Activated gamma-delta T cell treated with anti-CD3 and anti-CD28 coated beads, Interleukin-2, amount 50 U/mL, for 16 hours (primary cell): ENCODE results near the gene POLR3K.

Source experiments
- DNase-seq: peaks from one replicate; pipeline ENCODE4 v3.0.0-alpha.2; 2020; ENCODE audit warnings: low read depth

POLR3K gene

GRCh38 chr16:78444-79150 lies 25.2 kb upstream of the POLR3K start:
- no peak for DNase-seq

DNA sequence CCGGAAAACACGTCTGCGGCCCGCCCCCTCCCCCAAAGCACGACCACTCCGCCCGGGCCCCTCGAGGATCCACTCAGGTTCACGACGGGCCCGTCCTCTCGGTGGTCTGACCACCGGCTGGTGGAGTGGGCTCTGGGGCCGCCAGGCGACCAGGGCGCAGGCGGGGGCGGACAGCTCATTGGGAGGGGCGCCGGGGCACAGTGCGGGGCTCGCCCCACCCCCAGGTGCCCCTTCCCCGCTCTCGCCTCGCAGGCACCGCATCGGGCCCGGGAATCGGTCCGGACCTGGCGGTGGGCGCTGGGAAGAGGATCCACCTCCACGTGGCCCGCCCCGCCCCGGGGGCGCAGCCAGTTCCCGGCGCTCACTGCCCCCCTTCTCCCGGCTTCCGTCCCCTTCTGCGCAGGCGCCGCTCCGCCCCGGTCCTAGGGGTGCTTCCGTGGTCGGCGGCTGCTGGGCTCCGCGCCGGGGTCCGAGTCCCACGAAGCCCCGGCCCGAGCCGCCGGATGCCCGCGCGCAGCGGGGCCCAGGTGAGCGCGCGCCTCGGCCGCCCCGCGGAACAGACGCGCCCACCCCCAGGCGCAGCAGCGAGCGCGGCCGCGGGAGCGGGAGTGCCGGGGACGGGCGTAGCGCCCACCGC lies 24.5 kb upstream of the POLR3K start, which contains the start of gene MPG:
Gene MPG (plus strand): TSS at position 419 of the 637 bp plus-strand sequence. CDS start 85 bp downstream, at position 504.
- peak; percentile 69 for DNase-seq

GRCh38 chr16:77273-77806 lies 23.9 kb upstream of the POLR3K start:
- DNase-seq: no peak

- no peak for DNase-seq
Measured at GRCh38 chr16:76535-77272, 23.3 kb upstream of the POLR3K start.

DNA sequence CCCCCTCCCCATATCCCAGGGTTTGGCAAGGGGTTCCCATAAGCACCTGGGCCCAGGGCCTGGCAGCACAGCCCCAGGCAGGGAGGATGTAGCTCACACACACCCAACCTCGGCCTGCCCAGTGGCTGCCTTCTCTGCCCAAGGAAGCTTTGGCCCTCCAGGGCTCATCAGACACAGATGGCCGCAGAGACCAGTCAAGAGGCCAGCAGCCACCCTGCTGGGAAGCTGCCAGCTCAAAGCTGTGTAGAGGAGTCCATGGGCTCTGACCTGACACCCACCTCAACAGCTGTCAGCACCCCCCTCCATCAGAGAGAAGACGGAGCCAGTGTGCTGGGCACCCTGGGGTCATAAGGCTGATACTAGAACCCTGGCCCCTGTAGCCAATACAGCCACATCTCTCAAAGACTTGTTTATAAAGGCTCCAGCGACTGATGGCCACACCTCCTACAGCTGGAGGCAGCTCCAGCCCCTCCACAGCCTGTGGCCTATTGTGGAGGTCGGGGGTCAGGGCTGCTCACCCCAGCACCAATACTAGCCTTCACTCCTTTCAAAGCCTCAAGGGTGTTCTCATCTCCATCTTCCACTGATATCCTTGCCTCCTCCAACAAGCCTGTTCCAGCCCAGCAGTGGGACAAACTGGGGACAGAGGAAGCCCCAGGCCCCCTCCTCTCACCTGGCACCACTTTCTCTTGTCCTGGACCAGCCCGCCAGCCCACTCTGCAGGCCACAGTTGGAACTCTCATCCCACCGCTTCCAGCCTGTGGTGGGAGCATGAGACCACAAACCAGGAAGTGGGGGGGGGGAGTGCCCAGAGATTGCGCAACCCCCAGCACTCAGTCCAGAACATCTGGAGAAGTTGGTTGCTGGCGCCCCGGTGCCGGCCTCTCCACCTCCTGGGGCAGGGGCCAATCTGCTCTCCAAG lies 22.4 kb upstream of the POLR3K start:
- no peak for DNase-seq

DNA sequence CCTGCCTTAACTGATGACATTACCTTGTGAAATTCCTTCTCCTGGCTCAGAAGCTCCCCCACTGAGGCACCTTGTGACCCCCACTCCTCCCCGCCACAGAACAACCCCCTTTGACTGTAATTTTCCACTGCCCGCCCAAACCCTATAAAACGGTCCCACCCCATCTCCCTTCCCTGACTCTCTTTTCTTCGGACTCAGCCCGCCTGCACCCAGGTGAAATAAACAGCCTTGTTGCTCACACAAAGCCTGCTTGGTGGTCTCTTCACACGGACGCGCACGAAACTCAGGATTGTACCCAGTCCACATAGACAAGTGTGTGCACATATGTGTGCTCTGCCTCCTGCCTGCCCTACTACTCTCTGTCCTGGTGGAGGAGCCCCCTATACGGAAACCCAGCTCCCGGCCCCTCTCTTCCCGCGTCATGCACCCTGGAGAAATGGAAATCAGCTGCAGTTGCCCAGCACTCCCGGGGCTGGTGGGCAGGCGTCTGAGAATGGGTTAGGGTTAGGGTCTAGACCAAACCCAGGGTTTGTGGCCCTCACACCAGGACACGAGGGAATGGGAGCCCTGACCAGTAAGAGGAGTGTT lies 21.4 kb upstream of the POLR3K start:
- no peak for DNase-seq

GRCh38 chr16:74051-74746 lies 20.8 kb upstream of the POLR3K start:
- DNase-seq: no peak

DNA sequence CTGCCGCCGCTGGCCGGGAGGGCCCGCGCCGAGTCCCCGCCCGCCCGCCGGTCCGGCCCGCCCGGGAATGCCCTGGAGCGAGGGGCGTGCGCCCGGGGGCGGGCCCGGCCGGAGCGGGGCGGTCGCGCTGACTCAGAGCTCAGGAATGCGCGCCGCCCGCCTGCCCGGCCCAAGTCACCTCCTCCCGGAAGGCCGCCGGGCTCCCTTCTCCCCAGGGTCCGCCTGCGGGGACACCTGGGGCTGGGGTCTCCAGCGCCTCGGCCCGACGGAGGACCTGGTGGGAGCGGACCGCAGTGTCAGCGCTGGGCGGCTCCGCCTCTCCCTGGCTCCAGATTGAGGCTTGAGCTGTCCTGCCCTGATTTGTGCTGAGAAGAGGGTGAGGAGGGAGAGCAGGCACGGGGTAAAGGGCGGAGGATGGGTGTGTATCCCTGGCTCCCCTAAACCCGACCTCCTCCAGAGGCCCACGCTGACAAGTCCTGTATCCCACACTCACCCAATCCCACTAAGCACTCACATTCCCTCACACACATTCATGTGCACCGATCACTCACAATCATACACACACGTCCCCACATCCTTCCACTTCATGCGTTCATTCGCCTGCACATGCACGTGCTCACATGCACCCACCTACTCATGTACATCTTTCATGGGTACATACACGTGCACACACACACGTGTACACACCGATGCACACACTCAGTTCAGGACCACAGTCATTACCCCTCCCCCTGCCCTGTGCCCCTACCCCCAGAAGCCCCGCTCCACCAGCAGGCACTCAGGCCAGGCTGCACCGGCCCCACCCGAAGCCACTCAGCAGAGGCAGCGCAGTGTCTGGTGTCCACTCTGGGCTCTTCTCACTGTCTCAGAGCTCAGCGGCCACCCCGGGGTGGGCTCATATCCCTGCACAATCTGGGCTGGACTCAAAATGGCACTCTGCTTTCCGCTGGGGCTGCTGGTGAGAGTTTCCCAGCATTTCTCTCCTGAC lies 19.4 kb upstream of the POLR3K start, which contains the start of gene RHBDF1:
Gene RHBDF1 (minus strand): TSS at position 71 of the 988 bp plus-strand sequence. CDS start 7,616 bp downstream, outside the sequence.
- DNase-seq: no peak

DNA sequence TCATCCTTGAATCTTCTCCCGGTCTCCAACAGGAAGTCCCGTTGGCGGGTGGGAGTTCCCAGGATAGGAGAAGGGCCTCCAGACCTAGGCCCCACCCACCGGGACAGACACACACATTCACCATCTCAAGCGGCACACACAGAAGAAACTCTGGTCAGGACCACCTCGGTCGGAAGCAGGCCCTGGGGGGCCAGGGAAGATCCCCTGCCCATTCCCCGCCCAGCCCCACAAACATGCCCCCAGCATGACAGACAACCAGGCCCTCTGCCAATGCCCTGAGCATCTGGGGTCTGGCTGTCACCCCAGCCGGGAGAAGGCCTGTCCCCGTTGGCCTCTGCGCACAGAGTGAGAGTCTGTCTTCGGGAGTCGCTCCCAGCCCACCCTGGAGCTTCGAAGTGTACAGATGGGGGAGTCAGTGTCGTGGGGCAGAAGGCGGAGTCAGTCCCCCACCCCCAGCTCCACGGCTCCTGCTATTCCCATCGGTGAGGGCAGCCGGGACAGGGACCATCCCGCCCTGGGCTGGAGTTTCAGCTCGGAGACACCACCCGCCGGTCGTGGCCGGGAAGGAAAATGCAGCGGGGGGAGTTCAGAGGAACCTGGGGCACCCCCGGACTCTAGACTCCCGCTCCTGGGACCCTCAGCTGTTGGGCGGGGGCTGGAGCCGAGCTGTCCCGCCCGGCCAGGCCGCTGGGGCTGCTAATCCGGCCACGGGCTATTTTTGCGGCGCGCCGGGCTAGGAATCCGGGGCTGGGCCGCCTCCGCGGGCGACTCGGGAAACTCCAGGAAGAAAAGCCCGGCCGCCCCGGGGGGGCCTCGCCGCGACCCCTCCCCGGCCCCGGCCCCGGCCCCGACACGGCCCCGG lies 18.4 kb upstream of the POLR3K start:
- no peak for DNase-seq

DNA sequence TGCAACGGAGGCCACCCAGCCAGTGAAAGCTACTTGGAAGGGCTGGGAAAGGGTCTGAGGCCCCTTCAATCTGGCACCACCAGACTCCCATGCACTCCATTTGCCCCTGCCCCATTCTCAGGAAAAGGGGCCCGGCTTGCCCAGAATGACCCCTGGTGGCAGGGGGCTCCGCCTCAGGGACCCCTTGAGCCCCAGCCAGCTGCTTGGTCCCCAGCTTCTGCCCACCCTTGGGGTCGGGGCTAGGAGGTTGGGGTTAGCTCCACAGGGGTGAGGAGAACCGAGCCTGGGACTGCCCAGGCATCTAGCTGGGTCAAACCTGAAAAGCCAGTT lies 17.8 kb upstream of the POLR3K start:
- no peak for DNase-seq

- no peak for DNase-seq
Measured at GRCh38 chr16:69181-69580, 15.8 kb upstream of the POLR3K start.

DNA sequence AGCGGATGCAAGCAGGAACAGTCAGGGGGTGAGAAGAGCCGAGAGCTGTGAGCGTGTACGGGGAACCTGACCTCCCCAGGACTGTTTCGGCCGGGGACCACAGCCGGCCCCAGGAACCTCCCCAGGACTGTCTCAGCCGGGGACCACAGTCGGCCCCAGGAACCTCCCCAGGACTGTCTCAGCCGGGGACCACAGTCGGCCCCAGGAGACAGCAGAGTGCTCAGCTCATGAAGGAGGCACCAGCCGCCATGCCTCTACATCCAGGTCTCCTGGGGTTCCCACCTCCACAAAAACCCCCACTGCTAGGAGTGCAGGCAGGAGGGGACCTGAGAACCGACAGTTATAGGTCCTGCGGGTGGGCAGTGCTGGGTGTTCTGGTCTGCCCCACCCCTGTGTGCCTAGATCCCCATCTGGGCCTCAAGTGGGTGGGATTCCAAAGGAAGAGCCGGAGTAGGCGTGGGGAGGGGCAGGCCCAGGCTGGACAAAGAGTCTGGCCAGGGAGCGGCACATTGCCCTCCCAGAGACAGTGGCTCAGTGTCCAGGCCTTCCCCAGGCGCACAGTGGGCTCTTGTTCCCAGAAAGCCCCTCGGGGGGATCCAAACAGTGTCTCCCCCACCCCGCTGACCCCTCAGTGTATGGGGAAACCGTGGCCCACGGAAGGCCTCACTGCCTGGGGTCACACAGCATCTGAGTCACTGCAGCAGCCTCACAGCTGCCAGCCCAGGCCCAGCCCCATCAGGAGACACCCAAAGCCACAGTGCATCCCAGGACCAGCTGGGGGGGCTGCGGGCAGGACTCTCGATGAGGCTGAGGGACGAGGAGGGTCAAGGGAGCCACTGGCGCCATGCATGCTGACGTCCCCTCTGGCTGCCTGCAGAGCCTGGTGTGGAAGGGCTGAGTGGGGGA lies 14.7 kb upstream of the POLR3K start:
- no peak for DNase-seq

GRCh38 chr16:67183-67791 lies 13.9 kb upstream of the POLR3K start:
- no peak for DNase-seq

- no peak for DNase-seq
Measured at GRCh38 chr16:66309-67182, 13.1 kb upstream of the POLR3K start.

- DNase-seq: peak; percentile 81
Measured at GRCh38 chr16:65745-66144, 12.3 kb upstream of the POLR3K start.

DNA sequence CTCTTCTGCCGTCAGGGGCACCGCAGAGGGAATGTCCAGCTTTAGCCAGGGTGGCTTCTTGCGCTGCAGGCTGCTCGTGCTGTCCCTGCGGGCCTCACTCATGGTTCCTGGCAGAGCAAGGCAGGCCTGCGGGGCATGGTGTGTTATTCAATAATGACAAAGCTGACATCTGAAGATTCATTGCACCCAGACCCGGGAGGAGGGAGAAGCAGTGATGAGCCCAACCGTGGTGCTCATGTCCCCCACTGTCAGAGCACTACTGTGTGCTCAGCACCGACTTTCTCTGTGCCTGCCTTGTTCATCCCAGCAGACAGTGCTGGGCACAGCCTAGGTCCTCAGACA lies 11.5 kb upstream of the POLR3K start:
- DNase-seq: no peak
